GM23338 (cell line): Measurements from ENCODE around the gene REG3A.

Experiments
- CREB1 ChIP-seq: fragments of 250-450 bp; sonication (Bioruptor Pico); IDR thresholded peaks from 2 replicates; pipeline ENCODE4 v1.5.0; 2020; ENCODE audit warnings: low read depth, mild to moderate bottlenecking, moderate library complexity
- EZH2 ChIP-seq: fragments of 200-600 bp; sonication (generic); IDR thresholded peaks from one replicate; pipeline ENCODE4 v1.8.0; 2017; ENCODE audit warnings: antibody characterized with exemption, mild to moderate bottlenecking, low read depth; ENCODE audit not compliant: unreplicated experiment
- EZH2phosphoT487 ChIP-seq: fragments of 200-600 bp; sonication (generic); IDR thresholded peaks from one replicate; pipeline ENCODE4 v1.8.1; 2018; ENCODE audit warnings: antibody characterized with exemption; ENCODE audit not compliant: unreplicated experiment
- JUNB ChIP-seq: IDR thresholded peaks from one replicate; pipeline ENCODE4 v1.6.1; 2016; ENCODE audit warnings: antibody characterized with exemption; ENCODE audit not compliant: unreplicated experiment
- POLR2AphosphoS5 ChIP-seq: IDR thresholded peaks from 2 replicates; pipeline ENCODE4 v1.6.1; 2016; ENCODE audit warnings: antibody characterized with exemption, low read depth
- STAT1 ChIP-seq: IDR thresholded peaks from one replicate; pipeline ENCODE4 v1.6.1; 2016; ENCODE audit warnings: antibody characterized with exemption; ENCODE audit not compliant: unreplicated experiment
- ZNF331 ChIP-seq: fragments of 250-450 bp; sonication (Bioruptor Pico); IDR thresholded peaks from 2 replicates; pipeline ENCODE4 v1.5.0; 2020; ENCODE audit warnings: low read depth, mild to moderate bottlenecking, moderate library complexity
- TF ChIP-seq, protein P1 (sequence below), 2 experiments: fragments of 200-600 bp in 1 of 2; sonication (generic) in 1 of 2; conservative IDR thresholded peaks; 2 replicates each; pipeline versions ENCODE4 v1.5.1 to v1.6.1; 2016 to 2017; ENCODE audit warnings: antibody characterized with exemption in 2 of 2, low read depth in 2 of 2, mild to moderate bottlenecking in 2 of 2, moderate library complexity in 1 of 2
- TF ChIP-seq, protein P2 (sequence below): IDR thresholded peaks from one replicate; pipeline ENCODE4 v1.6.1; 2018; ENCODE audit warnings: antibody characterized with exemption; ENCODE audit not compliant: unreplicated experiment

DNA sequence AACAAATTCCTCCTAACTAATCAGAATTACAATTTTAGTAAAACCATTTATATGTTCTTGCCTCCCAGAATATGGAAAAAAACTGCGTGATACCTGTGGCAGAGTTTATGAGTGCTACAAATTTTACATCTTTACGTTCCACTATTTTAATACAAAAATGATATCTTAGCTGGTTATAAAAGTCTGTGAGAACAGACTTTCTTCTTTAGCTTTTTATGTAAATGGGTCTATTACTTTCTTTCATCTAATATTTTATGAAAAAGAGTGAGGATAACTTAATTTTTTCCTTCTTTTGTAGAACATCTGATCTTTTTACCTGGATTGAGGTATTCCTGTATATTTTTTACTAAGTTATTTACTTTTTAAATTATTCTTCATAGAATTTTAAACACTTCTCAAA lies 22.1 kb upstream of the REG3A start:
- TF ChIP-seq, protein P1, sequence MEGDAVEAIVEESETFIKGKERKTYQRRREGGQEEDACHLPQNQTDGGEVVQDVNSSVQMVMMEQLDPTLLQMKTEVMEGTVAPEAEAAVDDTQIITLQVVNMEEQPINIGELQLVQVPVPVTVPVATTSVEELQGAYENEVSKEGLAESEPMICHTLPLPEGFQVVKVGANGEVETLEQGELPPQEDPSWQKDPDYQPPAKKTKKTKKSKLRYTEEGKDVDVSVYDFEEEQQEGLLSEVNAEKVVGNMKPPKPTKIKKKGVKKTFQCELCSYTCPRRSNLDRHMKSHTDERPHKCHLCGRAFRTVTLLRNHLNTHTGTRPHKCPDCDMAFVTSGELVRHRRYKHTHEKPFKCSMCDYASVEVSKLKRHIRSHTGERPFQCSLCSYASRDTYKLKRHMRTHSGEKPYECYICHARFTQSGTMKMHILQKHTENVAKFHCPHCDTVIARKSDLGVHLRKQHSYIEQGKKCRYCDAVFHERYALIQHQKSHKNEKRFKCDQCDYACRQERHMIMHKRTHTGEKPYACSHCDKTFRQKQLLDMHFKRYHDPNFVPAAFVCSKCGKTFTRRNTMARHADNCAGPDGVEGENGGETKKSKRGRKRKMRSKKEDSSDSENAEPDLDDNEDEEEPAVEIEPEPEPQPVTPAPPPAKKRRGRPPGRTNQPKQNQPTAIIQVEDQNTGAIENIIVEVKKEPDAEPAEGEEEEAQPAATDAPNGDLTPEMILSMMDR (conservative IDR thresholded peaks at IDR 0.05; ENCODE audit: low read depth in 2 of 2): no peak
- TF ChIP-seq EZH2phosphoT487 (no peak), JUNB (no peak), POLR2AphosphoS5 (no peak), EZH2 (no peak), CREB1 (CRISPR knock-in tag) (no peak), ZNF331 (CRISPR knock-in tag) (no peak), STAT1 (no peak)
- TF ChIP-seq, protein P2, sequence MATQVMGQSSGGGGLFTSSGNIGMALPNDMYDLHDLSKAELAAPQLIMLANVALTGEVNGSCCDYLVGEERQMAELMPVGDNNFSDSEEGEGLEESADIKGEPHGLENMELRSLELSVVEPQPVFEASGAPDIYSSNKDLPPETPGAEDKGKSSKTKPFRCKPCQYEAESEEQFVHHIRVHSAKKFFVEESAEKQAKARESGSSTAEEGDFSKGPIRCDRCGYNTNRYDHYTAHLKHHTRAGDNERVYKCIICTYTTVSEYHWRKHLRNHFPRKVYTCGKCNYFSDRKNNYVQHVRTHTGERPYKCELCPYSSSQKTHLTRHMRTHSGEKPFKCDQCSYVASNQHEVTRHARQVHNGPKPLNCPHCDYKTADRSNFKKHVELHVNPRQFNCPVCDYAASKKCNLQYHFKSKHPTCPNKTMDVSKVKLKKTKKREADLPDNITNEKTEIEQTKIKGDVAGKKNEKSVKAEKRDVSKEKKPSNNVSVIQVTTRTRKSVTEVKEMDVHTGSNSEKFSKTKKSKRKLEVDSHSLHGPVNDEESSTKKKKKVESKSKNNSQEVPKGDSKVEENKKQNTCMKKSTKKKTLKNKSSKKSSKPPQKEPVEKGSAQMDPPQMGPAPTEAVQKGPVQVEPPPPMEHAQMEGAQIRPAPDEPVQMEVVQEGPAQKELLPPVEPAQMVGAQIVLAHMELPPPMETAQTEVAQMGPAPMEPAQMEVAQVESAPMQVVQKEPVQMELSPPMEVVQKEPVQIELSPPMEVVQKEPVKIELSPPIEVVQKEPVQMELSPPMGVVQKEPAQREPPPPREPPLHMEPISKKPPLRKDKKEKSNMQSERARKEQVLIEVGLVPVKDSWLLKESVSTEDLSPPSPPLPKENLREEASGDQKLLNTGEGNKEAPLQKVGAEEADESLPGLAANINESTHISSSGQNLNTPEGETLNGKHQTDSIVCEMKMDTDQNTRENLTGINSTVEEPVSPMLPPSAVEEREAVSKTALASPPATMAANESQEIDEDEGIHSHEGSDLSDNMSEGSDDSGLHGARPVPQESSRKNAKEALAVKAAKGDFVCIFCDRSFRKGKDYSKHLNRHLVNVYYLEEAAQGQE: no peak
